Hematopoietic multipotent progenitor cell treated with erythropoietin and hydrocortisone succinate and interleukin-3 and kit ligand, for 4 days (in vitro differentiated cells): ENCODE data around the gene PRR7.

Experiments
- DNase-seq: peaks from one replicate; pipeline ENCODE4 v3.0.0-alpha.2; 2015

The PRR7 gene

DNA sequence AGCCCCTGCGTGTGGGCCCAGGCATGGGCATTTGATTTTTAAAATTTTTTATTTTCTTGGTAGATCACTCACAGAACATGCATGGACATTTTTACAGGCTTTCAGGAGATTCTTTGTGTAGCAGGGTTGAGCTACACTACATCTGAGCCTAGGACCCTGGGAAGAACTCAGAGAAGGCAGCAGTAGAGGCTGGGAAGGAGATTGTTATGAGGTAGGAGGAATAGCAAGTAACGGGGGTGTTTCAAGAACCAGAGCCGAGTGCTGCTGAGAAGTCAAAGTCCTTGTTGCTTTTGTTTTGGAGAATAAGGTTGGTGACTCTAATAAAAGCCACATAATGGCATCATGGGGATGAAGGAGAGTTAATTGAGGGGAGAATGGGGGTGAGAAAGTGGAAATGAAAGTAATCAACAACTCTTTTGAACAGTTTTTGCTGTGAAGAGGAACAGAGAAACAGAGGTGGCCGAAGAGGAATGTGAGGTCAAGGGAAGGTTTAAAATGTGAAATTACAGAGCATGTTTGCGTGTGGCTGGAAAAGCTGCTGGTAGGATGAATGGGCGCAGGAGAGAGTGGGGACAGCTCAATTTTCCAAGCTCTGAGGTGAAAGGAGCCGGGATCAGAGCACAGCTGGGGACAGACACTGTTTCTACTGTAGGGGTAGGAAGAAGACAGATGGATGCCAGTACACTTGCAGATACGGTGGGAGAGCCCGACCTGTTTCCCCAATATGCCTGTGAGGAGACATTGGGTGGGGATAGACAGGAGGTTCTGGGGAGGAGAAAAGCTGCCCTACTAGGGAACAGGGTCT, 55.5 kb downstream of the PRR7 start:
- no peak for DNase-seq

- DNase-seq: no peak
Measured at GRCh38 chr5:177502886-177503285, 56.3 kb downstream of the PRR7 start.

DNA sequence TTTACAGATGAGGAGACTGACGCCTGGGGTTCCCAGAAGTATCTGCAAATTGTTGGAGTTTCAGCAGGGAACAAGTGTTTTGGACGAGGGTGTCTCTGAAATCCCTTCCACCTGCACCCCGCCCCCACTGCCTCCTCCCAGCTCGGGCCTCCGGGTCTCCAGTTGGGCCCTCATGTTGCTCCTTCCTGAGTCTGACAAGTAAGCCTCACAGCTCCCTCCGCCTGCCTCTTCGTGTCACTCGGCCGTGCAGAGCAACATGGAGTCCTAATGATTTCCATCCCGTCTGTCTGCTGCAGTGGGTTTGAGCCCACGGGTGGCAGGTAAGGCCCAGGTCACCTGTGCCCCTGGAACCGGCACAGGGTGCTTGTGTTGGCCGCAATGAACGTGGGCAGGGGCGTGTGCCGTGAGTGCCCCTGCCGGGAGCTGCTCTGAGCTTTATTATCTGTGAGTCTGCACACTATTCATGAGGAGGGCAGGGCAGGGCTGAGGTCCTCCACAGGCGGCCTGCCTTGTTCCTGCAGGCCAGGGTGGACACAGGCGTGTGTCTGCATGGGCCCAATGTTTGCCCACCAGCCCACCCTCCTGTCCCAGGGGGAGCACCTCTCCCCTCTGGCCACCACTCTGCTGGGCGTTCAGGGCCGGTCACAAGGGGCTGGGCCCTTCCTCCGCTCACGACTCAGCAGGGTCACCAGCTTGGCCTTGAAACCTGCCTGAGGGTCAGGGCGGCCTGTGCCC, 56.9 kb downstream of the PRR7 start:
- no peak for DNase-seq

GRCh38 chr5:177504086-177505056, 57.8 kb downstream of the PRR7 start:
- DNase-seq: no peak

DNA sequence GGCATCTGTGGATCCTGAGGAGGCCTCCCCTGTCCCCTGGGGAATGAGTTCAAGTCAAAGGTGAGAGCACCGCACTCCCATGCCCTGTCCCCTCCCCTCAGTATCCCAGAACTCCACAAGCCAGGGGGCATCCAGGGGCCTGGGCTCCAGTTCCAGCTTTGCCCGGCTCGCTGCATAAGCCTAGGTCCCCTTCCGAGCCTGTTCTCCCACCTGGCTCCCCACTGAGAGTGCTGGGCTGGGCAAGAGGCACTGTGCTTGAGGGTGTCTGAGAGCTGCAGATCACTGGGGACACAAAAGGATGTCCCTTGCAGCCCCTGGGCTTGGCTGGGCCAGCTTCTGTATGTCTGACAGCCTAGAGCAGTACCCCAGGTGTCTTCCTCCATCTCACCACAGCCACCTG, 58.5 kb downstream of the PRR7 start:
- no peak for DNase-seq
